Colonic mucosa (tissue), 4 donors: ENCODE measurements around the gene RBMY1J. TPM values are rescaled to one million over a fixed set of nuclear protein-coding genes. Genes with fewer than 3 reads are reported as not detected.
"Not testable (repeated sequence)": the region's sequence is repeated elsewhere in the genome, so short reads cannot be mapped to it uniquely, and the experiment has no call there.

ENCODE experiments used
- DNase-seq: peaks from one replicate; pipeline ENCODE4 v3.0.0-alpha.2; 2020
- H3K27ac ChIP-seq: fragments of 200-600 bp; one replicate; pipeline ENCODE4 v1.8.0; 2021
- H3K27me3 ChIP-seq: fragments of 200-600 bp; one replicate; pipeline ENCODE4 v1.8.0; 2021
- H3K36me3 ChIP-seq: fragments of 200-600 bp; one replicate; pipeline ENCODE4 v1.8.0; 2021
- H3K4me1 ChIP-seq: fragments of 200-600 bp; one replicate; pipeline ENCODE4 v1.8.0; 2021; ENCODE audit warnings: mild to moderate bottlenecking
- H3K4me3 ChIP-seq: fragments of 200-600 bp; one replicate; pipeline ENCODE4 v1.8.0; 2021
- H3K9ac ChIP-seq, 2 donors: one replicate each; pipeline ENCODE4 v1.7.0; 2013; ENCODE audit warnings: control low read depth in 2 of 2, low read depth in 2 of 2, low read length in 2 of 2
- H3K9me3 ChIP-seq: fragments of 200-600 bp; one replicate; pipeline ENCODE4 v1.8.0; 2021
- CTCF ChIP-seq: fragments of 200-600 bp; IDR thresholded peaks from one replicate; pipeline ENCODE4 v1.8.0; 2022; ENCODE audit warnings: antibody characterized with exemption, mild to moderate bottlenecking
- intact Hi-C: fragments of 100-400 bp; cut with DNase I; formaldehyde crosslinking; loops from one replicate; pipeline ENCODE4 v1.14.1; 2022
- total RNA-seq, 2 donors: library from RNA; stranded (reverse); fragmentation: NEBNext Ultra II Directional in 1 of 2; extraction: Animal tissue kit (Norgen Biotek cat#: 25700) in 1 of 2; gene quantifications; one replicate each; pipeline ENCODE4 v1.2.1, GENCODE V29; 2021
- donor health status: healthy.
- donor health status: DM: no; HTN: no; CAD: no.
- donor health status: DM: no; HTN: no; CAD: no.

The RBMY1J gene
- not detected for total RNA-seq

GRCh38 chrY:22403110-22403509 is at the start of gene RBMY1J:
TSS of gene RBMY1J (plus strand) at chrY:22403410. CDS start at chrY:22405448, 2,038 bp downstream.
- H3K27ac ChIP-seq, DNase-seq, H3K9me3 ChIP-seq, H3K9ac ChIP-seq, H3K36me3 ChIP-seq, intact Hi-C loops, H3K4me1 ChIP-seq, H3K27me3 ChIP-seq, H3K4me3 ChIP-seq: not testable (repeated sequence)

- Histone ChIP-seq H3K4me3 (no peak overlapping the region), H3K36me3 (no peaks in the 10 kb centered on the region), H3K27ac (no peak overlapping the region), H3K9me3 (no peaks in the 10 kb centered on the region), H3K27me3 (no peaks in the 10 kb centered on the region), H3K4me1 (no peaks in the 10 kb centered on the region), H3K9ac (no peak overlapping the region)
- intact Hi-C loops, result no loop called here
- TF ChIP-seq CTCF, result no peak
- no peak for DNase-seq
These were observed 35.8 kb upstream of the RBMY1J start for GRCh38 chrY:22367416-22367815.

- Histone ChIP-seq H3K36me3 (no peaks in the 10 kb centered on the region), H3K9me3 (no peaks in the 10 kb centered on the region), H3K4me1 (no peaks in the 10 kb centered on the region), H3K27me3 (no peaks in the 10 kb centered on the region), H3K9ac (no peak overlapping the region), H3K27ac (no peak overlapping the region), H3K4me3 (no peak overlapping the region)
- no peak for DNase-seq
- intact Hi-C loops, result no loop called here
- no peak for TF ChIP-seq CTCF
These were observed 32.6 kb upstream of the RBMY1J start for GRCh38 chrY:22370623-22371022.

GRCh38 chrY:22373494-22373893 is 29.7 kb upstream of the RBMY1J start:
- TF ChIP-seq CTCF, result no peak
- no peak for DNase-seq
- no peaks in the 10 kb centered on the region for H3K36me3 ChIP-seq
- intact Hi-C loops, result no loop called here
- no peak overlapping the region for H3K27ac ChIP-seq
- H3K27me3 ChIP-seq, result no peaks in the 10 kb centered on the region
- no peak overlapping the region for H3K4me3 ChIP-seq
- no peaks in the 10 kb centered on the region for H3K9me3 ChIP-seq
- no peak overlapping the region for H3K9ac ChIP-seq
- no peaks in the 10 kb centered on the region for H3K4me1 ChIP-seq

- not testable (repeated sequence) for H3K27ac ChIP-seq, H3K27me3 ChIP-seq, DNase-seq
These were observed 41.6 kb downstream of the RBMY1J start for GRCh38 chrY:22444718-22445396.

GRCh38 chrY:22455522-22455921 is 52.3 kb downstream of the RBMY1J start:
- intact Hi-C loops, H3K4me1 ChIP-seq, H3K9ac ChIP-seq, H3K9me3 ChIP-seq, H3K27me3 ChIP-seq, H3K4me3 ChIP-seq, H3K36me3 ChIP-seq, H3K27ac ChIP-seq, DNase-seq: not testable (repeated sequence)

More at GRCh38 chrY:22444718-22445396, 41.6 kb downstream of the RBMY1J start:
- H3K4me3 ChIP-seq, H3K9me3 ChIP-seq, H3K36me3 ChIP-seq, intact Hi-C loops, H3K4me1 ChIP-seq, H3K9ac ChIP-seq: not testable (repeated sequence)

- DNase-seq, H3K9me3 ChIP-seq, H3K27me3 ChIP-seq, H3K4me1 ChIP-seq, H3K9ac ChIP-seq, H3K36me3 ChIP-seq, H3K4me3 ChIP-seq, intact Hi-C loops, H3K27ac ChIP-seq: not testable (repeated sequence)
These were observed 58.8 kb downstream of the RBMY1J start for GRCh38 chrY:22461962-22462361.

Other genes with a start within 250 kb of the RBMY1J start
- not detected for gene RBMY1F, start 220.5 kb upstream of the RBMY1J start, total RNA-seq